Endothelial cell (in vitro differentiated cells): Measurements from ENCODE around the gene ATP6V1G2. TPM values are rescaled to one million over a fixed set of nuclear protein-coding genes. Genes with fewer than 3 reads are reported as not detected.

Source experiments
- DNase-seq: peaks from one replicate; pipeline ENCODE4 v3.0.0; 2021; ENCODE audit warnings: low spot score
- H3K27ac Mint-ChIP-seq: one replicate; pipeline ENCODE4 v1.8.0; 2021; ENCODE audit warnings: mixed read lengths, inconsistent platforms; ENCODE audit not compliant: unreplicated experiment
- H3K27me3 Mint-ChIP-seq: one replicate; pipeline ENCODE4 v1.8.0; 2021; ENCODE audit warnings: mild to moderate bottlenecking, moderate library complexity, mixed read lengths, inconsistent platforms; ENCODE audit not compliant: unreplicated experiment
- H3K36me3 Mint-ChIP-seq: one replicate; pipeline ENCODE4 v1.8.0; 2021; ENCODE audit warnings: mild to moderate bottlenecking, low read depth, mixed read lengths, inconsistent platforms; ENCODE audit not compliant: unreplicated experiment
- H3K4me1 Mint-ChIP-seq: one replicate; pipeline ENCODE4 v1.8.0; 2021; ENCODE audit warnings: mild to moderate bottlenecking, mixed read lengths, inconsistent platforms; ENCODE audit not compliant: unreplicated experiment
- H3K4me3 Mint-ChIP-seq: one replicate; pipeline ENCODE4 v1.8.0; 2021; ENCODE audit warnings: mild to moderate bottlenecking, mixed read lengths, inconsistent platforms; ENCODE audit not compliant: unreplicated experiment
- H3K9me3 Mint-ChIP-seq: one replicate; pipeline ENCODE4 v1.8.0; 2021; ENCODE audit warnings: mixed read lengths, inconsistent platforms; ENCODE audit not compliant: unreplicated experiment
- total RNA-seq: library from RNA; stranded (reverse); fragmentation: NEBNext Ultra II Directional; extraction: Animal tissue kit (Norgen Biotek cat#: 25700); gene quantifications from one replicate; pipeline ENCODE4 v1.2.1, GENCODE V29; 2021; ENCODE audit not compliant: unreplicated experiment
- TF ChIP-seq, protein P1 (sequence below): fragments of 200-600 bp; sonication (generic); IDR thresholded peaks from one replicate; pipeline ENCODE4 v1.5.0; 2021; ENCODE audit warnings: antibody characterized with exemption; ENCODE audit not compliant: unreplicated experiment

Gene ATP6V1G2
- total RNA-seq, 1 donor from 2014 or later: 1.8 TPM

DNA sequence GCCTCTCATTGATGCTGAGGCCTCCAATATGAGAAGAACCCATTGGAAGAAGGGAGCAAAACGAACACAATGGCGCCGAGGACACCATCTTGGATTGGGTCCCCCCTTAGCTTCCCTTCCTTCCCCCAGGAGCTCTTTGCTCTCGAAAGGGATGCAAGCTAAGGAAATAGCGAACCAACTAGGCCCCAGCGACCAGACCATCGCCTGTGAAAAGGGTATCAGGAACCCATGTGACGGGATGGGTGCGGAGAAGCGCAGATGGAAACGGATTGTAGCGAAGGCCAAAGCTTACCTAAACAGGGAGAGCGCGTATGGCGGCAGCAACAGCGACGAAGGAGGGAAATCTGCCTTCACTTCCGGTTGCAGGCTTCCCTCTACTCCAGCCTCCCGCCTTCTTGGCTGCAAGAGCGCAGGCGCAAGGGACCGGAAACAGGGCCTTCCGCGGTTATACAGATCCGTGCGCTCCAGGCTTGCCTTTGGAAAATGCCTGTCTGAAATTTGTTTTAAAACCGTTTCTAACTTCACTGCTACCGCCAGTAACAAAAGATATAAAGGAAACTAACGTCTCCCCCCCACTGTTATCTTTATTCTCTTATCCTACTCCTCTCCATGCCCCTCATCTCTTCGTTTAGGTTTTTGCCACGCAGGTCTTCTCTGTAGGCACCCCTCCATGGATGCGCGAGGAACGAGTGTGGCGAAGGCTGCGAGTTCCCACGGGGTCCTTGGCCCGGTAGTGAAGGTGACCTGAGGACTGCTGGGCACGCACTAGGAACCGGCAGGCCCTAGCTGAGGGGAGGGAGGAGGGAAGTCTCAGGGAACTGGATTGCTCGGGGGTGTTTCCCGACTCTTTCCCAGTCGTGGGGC is 4.5 kb downstream of the ATP6V1G2 start, which contains the start of gene DDX39B:
TSS of gene DDX39B (minus strand) at position 346 of the 864 bp plus-strand sequence. CDS start 1,471 bp downstream, outside the sequence.
- peaks cover 27% of the 10 kb centered on the region for H3K36me3 Mint-ChIP-seq
- peak; percentile 80 for DNase-seq
- H3K4me3 Mint-ChIP-seq: peak within 1 kb of the TSS; percentile 99
- no peaks in the 10 kb centered on the region for H3K9me3 Mint-ChIP-seq
- TF ChIP-seq, protein P1, sequence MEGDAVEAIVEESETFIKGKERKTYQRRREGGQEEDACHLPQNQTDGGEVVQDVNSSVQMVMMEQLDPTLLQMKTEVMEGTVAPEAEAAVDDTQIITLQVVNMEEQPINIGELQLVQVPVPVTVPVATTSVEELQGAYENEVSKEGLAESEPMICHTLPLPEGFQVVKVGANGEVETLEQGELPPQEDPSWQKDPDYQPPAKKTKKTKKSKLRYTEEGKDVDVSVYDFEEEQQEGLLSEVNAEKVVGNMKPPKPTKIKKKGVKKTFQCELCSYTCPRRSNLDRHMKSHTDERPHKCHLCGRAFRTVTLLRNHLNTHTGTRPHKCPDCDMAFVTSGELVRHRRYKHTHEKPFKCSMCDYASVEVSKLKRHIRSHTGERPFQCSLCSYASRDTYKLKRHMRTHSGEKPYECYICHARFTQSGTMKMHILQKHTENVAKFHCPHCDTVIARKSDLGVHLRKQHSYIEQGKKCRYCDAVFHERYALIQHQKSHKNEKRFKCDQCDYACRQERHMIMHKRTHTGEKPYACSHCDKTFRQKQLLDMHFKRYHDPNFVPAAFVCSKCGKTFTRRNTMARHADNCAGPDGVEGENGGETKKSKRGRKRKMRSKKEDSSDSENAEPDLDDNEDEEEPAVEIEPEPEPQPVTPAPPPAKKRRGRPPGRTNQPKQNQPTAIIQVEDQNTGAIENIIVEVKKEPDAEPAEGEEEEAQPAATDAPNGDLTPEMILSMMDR: no peak
- H3K27ac Mint-ChIP-seq: peak within 1 kb of the TSS; percentile 100
- peaks cover 10% of the 10 kb centered on the region for H3K27me3 Mint-ChIP-seq
- H3K4me1 Mint-ChIP-seq: peaks cover 34% of the 10 kb centered on the region

DNA sequence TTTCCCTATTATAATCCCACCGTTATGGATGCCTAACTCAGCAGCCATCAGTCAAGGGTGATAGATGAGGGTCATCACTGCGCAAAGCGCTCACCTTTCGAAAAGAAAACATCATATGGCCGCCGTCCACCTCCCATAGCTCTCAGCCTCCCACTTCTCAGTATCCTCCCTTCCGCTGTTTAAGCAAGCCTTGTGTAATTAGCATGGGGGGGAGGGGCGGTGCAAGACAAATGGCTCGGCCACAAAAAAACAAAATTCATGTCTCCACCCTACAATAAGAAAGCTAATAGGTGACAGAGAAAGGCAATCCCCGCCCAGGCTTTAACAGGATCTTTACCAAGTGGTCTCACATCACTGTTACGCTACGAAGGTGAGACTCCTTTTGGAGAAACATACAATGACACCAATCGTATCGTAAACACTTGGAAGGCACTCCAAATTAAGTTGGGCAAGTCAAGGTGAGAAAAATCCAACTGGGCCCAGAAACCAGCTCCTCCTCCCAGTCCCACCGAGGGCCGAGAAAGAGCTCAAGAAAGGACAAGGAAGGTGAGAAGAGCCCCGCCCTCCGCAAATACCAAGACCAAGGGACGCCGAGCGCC is 5.2 kb downstream of the ATP6V1G2 start:
- peaks cover 29% of the 10 kb centered on the region for H3K4me1 Mint-ChIP-seq
- H3K9me3 Mint-ChIP-seq: no peaks in the 10 kb centered on the region
- H3K4me3 Mint-ChIP-seq: peak overlapping the region; percentile 99
- TF ChIP-seq, protein P1: no peak
- H3K27me3 Mint-ChIP-seq: peaks cover 8% of the 10 kb centered on the region
- peak overlapping the region; percentile 100 for H3K27ac Mint-ChIP-seq
- peaks cover 33% of the 10 kb centered on the region for H3K36me3 Mint-ChIP-seq
- no peak for DNase-seq

DNA sequence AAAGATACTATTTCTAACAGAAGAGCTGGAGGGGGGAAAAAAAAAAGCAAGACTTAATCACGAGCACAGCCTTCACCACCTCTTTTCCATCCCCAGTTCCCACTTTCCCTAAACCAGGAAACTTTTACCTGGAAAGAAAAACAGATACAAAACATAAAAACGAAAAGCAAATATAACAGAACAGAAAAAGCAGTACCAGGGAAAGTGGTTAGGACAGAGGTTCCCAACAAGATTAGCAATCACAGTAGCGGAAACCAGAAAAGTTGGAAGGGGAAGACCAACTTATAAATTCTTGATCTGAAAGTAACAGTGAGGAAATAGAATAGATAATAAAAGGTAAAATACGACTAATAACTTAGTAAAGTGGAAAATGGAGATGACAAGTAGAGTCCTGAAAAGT is 5.8 kb downstream of the ATP6V1G2 start:
- H3K36me3 Mint-ChIP-seq: peaks cover 38% of the 10 kb centered on the region
- TF ChIP-seq, protein P1: no peak
- peaks cover 25% of the 10 kb centered on the region for H3K4me1 Mint-ChIP-seq

DNA sequence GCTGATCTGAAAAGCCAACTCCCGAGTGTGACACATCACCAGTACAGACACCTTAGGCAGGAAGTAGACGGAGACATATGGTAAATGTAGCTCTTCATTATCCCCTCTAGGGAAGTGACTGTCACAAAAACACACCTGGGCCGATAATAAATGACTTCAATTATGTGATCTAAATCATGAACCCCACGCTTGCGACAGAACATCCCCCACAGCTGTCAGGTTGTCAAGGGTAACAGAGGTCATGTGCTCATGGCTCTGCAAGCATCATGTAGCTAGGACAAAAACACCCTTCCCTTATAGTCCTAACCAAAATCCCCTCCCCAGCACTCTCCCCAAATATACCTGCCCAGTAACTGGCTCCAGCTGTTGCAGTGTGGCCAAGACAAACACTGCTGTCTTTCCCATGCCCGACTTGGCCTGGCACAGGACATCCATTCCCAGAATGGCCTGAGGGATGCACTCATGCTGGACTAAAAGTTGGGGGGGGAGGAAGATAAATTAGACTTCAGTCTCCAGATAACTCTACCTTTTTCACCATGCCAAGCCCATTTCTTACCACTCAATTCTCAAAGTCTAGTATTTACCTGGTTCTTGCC is 7.5 kb downstream of the ATP6V1G2 start:
- TF ChIP-seq, protein P1: no peak
- Mint-ChIP-seq H3K27me3 (peaks cover 8% of the 10 kb centered on the region), H3K4me3 (peak overlapping the region; percentile 99), H3K36me3 (peaks cover 46% of the 10 kb centered on the region), H3K27ac (no peak overlapping the region), H3K4me1 (peaks cover 25% of the 10 kb centered on the region), H3K9me3 (no peaks in the 10 kb centered on the region)
- no peak for DNase-seq

More for the DNA sequence above, 5.8 kb downstream of the ATP6V1G2 start:
- Mint-ChIP-seq H3K27me3 (peaks cover 8% of the 10 kb centered on the region), H3K27ac (peak overlapping the region; percentile 92), H3K4me3 (peak overlapping the region; percentile 99), H3K9me3 (no peaks in the 10 kb centered on the region)
- DNase-seq: no peak
